Skin epidermis (tissue), 12 donors: ENCODE measurements around the gene CRMP1.
A peak's percentile ranks its signal among the peaks of the same experiment; 100 is the strongest.

Experiments
- H3K27ac ChIP-seq, 21 experiments: fragments of 200-600 bp; sonication (generic) in 11 of 21; one replicate each; pipeline ENCODE4 v1.5.0; 2020; ENCODE audit warnings: mild to moderate bottlenecking in 3 of 21, inconsistent platforms in 2 of 21, moderate library complexity in 2 of 21
- H3K4me3 ChIP-seq, 7 experiments: fragments of 200-600 bp; sonication (generic) in 2 of 7; one replicate each; pipeline ENCODE4 v1.5.0; 2020; ENCODE audit warnings: inconsistent platforms in 2 of 7, mild to moderate bottlenecking in 2 of 7, moderate library complexity in 1 of 7

CRMP1 gene

GRCh38 chr4:5808081-5808741 is 84.7 kb downstream of the CRMP1 start:
- no peak overlapping the region for H3K27ac ChIP-seq
- H3K4me3 ChIP-seq: no peak overlapping the region

- Histone ChIP-seq H3K4me3 (no peak overlapping the region), H3K27ac (no peak overlapping the region)
Measured at GRCh38 chr4:5805270-5805669, 87.6 kb downstream of the CRMP1 start.

- H3K27ac ChIP-seq: no peak overlapping the region
- no peak overlapping the region for H3K4me3 ChIP-seq
Measured at GRCh38 chr4:5804656-5805055, 88.2 kb downstream of the CRMP1 start.

GRCh38 chr4:5802565-5802964 is 90.3 kb downstream of the CRMP1 start:
- Histone ChIP-seq H3K4me3 (no peak overlapping the region), H3K27ac (no peak overlapping the region)

GRCh38 chr4:5801696-5802095 is 91.2 kb downstream of the CRMP1 start:
- Histone ChIP-seq H3K4me3 (no peak overlapping the region), H3K27ac (no peak overlapping the region)

- H3K4me3 ChIP-seq: no peak overlapping the region
- no peak overlapping the region for H3K27ac ChIP-seq
Measured at GRCh38 chr4:5800496-5800895, 92.4 kb downstream of the CRMP1 start.

GRCh38 chr4:5799406-5799805 is 93.5 kb downstream of the CRMP1 start:
- no peak overlapping the region for H3K27ac ChIP-seq
- no peak overlapping the region for H3K4me3 ChIP-seq

- H3K4me3 ChIP-seq: no peak overlapping the region
- no peak overlapping the region for H3K27ac ChIP-seq
Measured at GRCh38 chr4:5798946-5799345, 93.9 kb downstream of the CRMP1 start.

GRCh38 chr4:5798462-5798861 is 94.4 kb downstream of the CRMP1 start:
- Histone ChIP-seq H3K27ac (no peak overlapping the region), H3K4me3 (no peak overlapping the region)

GRCh38 chr4:5797866-5798265 is 95.0 kb downstream of the CRMP1 start:
- no peak overlapping the region for H3K4me3 ChIP-seq
- no peak overlapping the region for H3K27ac ChIP-seq

GRCh38 chr4:5796976-5797375 is 95.9 kb downstream of the CRMP1 start:
- Histone ChIP-seq H3K27ac (no peak overlapping the region), H3K4me3 (no peak overlapping the region)

GRCh38 chr4:5795580-5795979 is 97.3 kb downstream of the CRMP1 start:
- Histone ChIP-seq H3K27ac (no peak overlapping the region), H3K4me3 (no peak overlapping the region)

GRCh38 chr4:5793514-5793913 is 99.4 kb downstream of the CRMP1 start:
- no peak overlapping the region for H3K4me3 ChIP-seq
- no peak overlapping the region for H3K27ac ChIP-seq

GRCh38 chr4:5791654-5792053 is 101.2 kb downstream of the CRMP1 start:
- Histone ChIP-seq H3K27ac (no peak overlapping the region), H3K4me3 (no peak overlapping the region)

- Histone ChIP-seq H3K4me3 (no peak overlapping the region), H3K27ac (no peak overlapping the region)
Measured at GRCh38 chr4:5790546-5790857, 102.4 kb downstream of the CRMP1 start.

GRCh38 chr4:5789141-5789540 is 103.7 kb downstream of the CRMP1 start:
- Histone ChIP-seq H3K4me3 (no peak overlapping the region), H3K27ac (no peak overlapping the region)

- H3K4me3 ChIP-seq: no peak overlapping the region
Measured at GRCh38 chr4:5788144-5788543, 104.7 kb downstream of the CRMP1 start.

GRCh38 chr4:5787311-5787710 is 105.6 kb downstream of the CRMP1 start:
- no peak overlapping the region for H3K4me3 ChIP-seq
- H3K27ac ChIP-seq: no peak overlapping the region

More at GRCh38 chr4:5788144-5788543, 104.7 kb downstream of the CRMP1 start:
- H3K27ac ChIP-seq: no peak overlapping the region

- H3K27ac ChIP-seq: peak overlapping the region in 1 of 21 experiments; percentile 44
Measured at GRCh38 chr4:5785806-5786680, 106.8 kb downstream of the CRMP1 start.

GRCh38 chr4:5784960-5785611 is 107.8 kb downstream of the CRMP1 start:
- peak overlapping the region in 2 of 21 experiments; percentile 30 to 43 for H3K27ac ChIP-seq
- H3K4me3 ChIP-seq: no peak overlapping the region

More at GRCh38 chr4:5785806-5786680, 106.8 kb downstream of the CRMP1 start:
- H3K4me3 ChIP-seq: no peak overlapping the region

GRCh38 chr4:5784021-5784420 is 108.9 kb downstream of the CRMP1 start:
- H3K4me3 ChIP-seq: no peak overlapping the region
- H3K27ac ChIP-seq: no peak overlapping the region
